Mesothelial cell of epicardium (in vitro differentiated cells): ENCODE data around the gene PSMG3. TPM values are rescaled to one million over a fixed set of nuclear protein-coding genes. Genes with fewer than 3 reads are reported as not detected.
A peak's percentile ranks its signal among the peaks of the same experiment; 100 is the strongest.

Experiments used
- DNase-seq, 2 experiments: peaks; one replicate each; pipeline ENCODE4 v3.0.0; 2021; ENCODE audit warnings: low spot score in 2 of 2; ENCODE audit not compliant: unreplicated experiment in 2 of 2
- H3K27ac Mint-ChIP-seq: 2 replicates; pipeline ENCODE4 v1.8.0; 2021; ENCODE audit warnings: mixed read lengths
- H3K27me3 Mint-ChIP-seq: 2 replicates; pipeline ENCODE4 v1.8.0; 2021; ENCODE audit warnings: low read depth, mixed read lengths
- H3K36me3 Mint-ChIP-seq: 2 replicates; pipeline ENCODE4 v1.8.0; 2021; ENCODE audit warnings: mixed read lengths
- H3K4me1 Mint-ChIP-seq: 2 replicates; pipeline ENCODE4 v1.8.0; 2021; ENCODE audit warnings: mixed read lengths
- H3K4me3 Mint-ChIP-seq: 2 replicates; pipeline ENCODE4 v1.8.0; 2021; ENCODE audit warnings: mild to moderate bottlenecking, moderate library complexity, mixed read lengths
- H3K9me3 Mint-ChIP-seq: 2 replicates; pipeline ENCODE4 v1.8.0; 2021; ENCODE audit warnings: mixed read lengths
- CTCF ChIP-seq: fragments of 200-600 bp; sonication (generic); IDR thresholded peaks from one replicate; pipeline ENCODE4 v1.5.0; 2021; ENCODE audit warnings: antibody characterized with exemption; ENCODE audit not compliant: unreplicated experiment
- total RNA-seq: library from RNA; stranded (reverse); gene quantifications from 3 replicates; pipeline ENCODE4 v1.2.1, GENCODE V29; 2021

PSMG3 gene
- total RNA-seq, 1 donor from 2014 or later = 31.0 TPM

GRCh38 chr7:1533547-1534329 lies 36.1 kb downstream of the PSMG3 start:
- Mint-ChIP-seq H3K9me3 (no peaks in the 10 kb centered on the region), H3K4me3 (peak overlapping the region; percentile 80), H3K27me3 (peaks cover 3% of the 10 kb centered on the region), H3K4me1 (peaks cover 53% of the 10 kb centered on the region), H3K27ac (peak overlapping the region; percentile 95), H3K36me3 (no peaks in the 10 kb centered on the region)
- no peak for DNase-seq
- TF ChIP-seq CTCF = no peak

- Mint-ChIP-seq H3K36me3 (no peaks in the 10 kb centered on the region), H3K4me3 (peak overlapping the region; percentile 80), H3K27ac (peak overlapping the region; percentile 95), H3K9me3 (no peaks in the 10 kb centered on the region), H3K27me3 (peaks cover 3% of the 10 kb centered on the region), H3K4me1 (peaks cover 52% of the 10 kb centered on the region)
- TF ChIP-seq CTCF = no peak
- no peak for DNase-seq
Measured at GRCh38 chr7:1533255-1533546, 36.6 kb downstream of the PSMG3 start.

GRCh38 chr7:1532456-1533254 lies 37.2 kb downstream of the PSMG3 start:
- no peak for TF ChIP-seq CTCF
- Mint-ChIP-seq H3K4me1 (peaks cover 48% of the 10 kb centered on the region), H3K27me3 (peaks cover 3% of the 10 kb centered on the region), H3K9me3 (no peaks in the 10 kb centered on the region), H3K27ac (peak overlapping the region; percentile 95), H3K36me3 (no peaks in the 10 kb centered on the region), H3K4me3 (peak overlapping the region; percentile 80)
- DNase-seq = no peak

- peaks cover 44% of the 10 kb centered on the region for H3K4me1 Mint-ChIP-seq
- DNase-seq = no peak
- peaks cover 3% of the 10 kb centered on the region for H3K27me3 Mint-ChIP-seq
- peak overlapping the region; percentile 80 for H3K4me3 Mint-ChIP-seq
- no peak for TF ChIP-seq CTCF
- H3K27ac Mint-ChIP-seq = peak overlapping the region; percentile 95
- H3K9me3 Mint-ChIP-seq = no peaks in the 10 kb centered on the region
- H3K36me3 Mint-ChIP-seq = no peaks in the 10 kb centered on the region
Measured at GRCh38 chr7:1531979-1532455, 37.8 kb downstream of the PSMG3 start.

GRCh38 chr7:1531263-1531978 lies 38.4 kb downstream of the PSMG3 start:
- DNase-seq = no peak
- H3K36me3 Mint-ChIP-seq = no peaks in the 10 kb centered on the region
- peaks cover 7% of the 10 kb centered on the region for H3K27me3 Mint-ChIP-seq
- no peak for TF ChIP-seq CTCF
- H3K9me3 Mint-ChIP-seq = no peaks in the 10 kb centered on the region
- peak overlapping the region; percentile 95 for H3K27ac Mint-ChIP-seq
- peaks cover 43% of the 10 kb centered on the region for H3K4me1 Mint-ChIP-seq
- peak overlapping the region; percentile 80 for H3K4me3 Mint-ChIP-seq
